HG02840 (cell line): ENCODE data around the gene UNC45A.

Experiments used
- ATAC-seq: cut with Tn5 transposase; IDR thresholded peaks from one replicate; pipeline ENCODE4 v1.9.1; 2021; ENCODE audit warnings: mild to moderate bottlenecking, moderate library complexity, moderate number of reproducible peaks; ENCODE audit not compliant: unreplicated experiment, low FRiP score

UNC45A gene

GRCh38 chr15:90959894-90960293, 24.8 kb downstream of the UNC45A start:
- ATAC-seq, result no peak

DNA sequence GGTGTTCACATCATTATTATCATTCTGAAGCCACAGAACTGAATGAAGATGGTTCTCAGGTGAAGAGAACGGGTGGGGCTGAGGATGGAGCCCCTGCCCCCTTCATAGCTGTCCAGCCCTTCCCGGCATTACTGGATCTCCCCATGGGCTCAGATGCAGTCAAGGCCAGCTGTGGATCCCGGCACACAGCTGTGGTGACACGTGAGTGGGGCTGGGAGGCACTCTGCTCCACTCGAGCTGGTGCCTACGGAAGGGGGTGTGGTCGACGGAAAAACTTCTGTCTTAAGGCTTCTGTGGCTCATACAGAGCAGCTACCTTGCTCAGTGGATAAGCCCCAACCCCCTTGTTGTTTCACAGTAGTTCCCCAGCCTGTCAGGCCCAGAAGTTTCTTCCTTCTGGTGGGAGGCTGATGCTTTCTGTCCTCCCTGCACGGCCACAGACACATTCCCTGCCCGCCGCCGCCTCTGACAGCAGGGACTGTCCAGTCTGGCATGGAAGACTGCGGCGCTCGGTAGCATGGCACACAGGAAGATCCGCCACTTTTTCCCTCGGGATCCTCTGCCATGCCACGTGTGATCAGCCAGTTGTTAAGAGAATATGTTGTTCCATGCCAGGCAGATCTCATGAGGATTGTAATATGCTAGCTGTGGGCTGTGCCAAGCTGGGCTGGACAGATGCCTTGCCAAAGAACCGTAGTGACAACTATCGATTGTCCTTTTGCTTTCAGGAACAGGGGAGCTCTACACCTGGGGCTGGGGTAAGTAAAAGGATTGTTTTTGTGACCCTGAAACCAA, 25.4 kb downstream of the UNC45A start:
- no peak for ATAC-seq

GRCh38 chr15:90962021-90962420, 26.9 kb downstream of the UNC45A start:
- no peak for ATAC-seq

GRCh38 chr15:90966262-90966661, 31.2 kb downstream of the UNC45A start:
- no peak for ATAC-seq

GRCh38 chr15:90967206-90967605, 32.1 kb downstream of the UNC45A start:
- no peak for ATAC-seq

GRCh38 chr15:90968434-90968833, 33.3 kb downstream of the UNC45A start:
- ATAC-seq, result no peak

DNA sequence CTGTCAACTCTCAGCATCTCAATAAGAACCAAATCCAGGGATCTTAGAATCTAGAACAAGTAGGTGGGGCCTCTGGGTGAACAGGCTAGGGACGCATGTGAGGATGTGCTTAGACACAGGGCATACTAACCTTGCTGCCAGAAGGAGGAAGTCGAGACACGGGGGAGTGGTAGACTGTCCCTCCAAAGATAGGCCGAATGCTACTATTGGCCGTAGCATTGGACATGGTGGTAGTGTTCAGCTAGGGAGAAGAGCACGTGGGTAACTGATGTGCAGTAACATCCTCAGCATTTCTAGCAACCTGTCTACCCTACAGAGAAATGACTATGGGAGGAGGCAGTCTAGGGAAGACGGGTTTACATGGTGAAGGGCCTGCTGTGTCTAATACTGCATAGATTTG, 35.2 kb downstream of the UNC45A start:
- ATAC-seq, result no peak

- ATAC-seq, result no peak
These were observed 37.0 kb downstream of the UNC45A start for GRCh38 chr15:90972133-90972532.

DNA sequence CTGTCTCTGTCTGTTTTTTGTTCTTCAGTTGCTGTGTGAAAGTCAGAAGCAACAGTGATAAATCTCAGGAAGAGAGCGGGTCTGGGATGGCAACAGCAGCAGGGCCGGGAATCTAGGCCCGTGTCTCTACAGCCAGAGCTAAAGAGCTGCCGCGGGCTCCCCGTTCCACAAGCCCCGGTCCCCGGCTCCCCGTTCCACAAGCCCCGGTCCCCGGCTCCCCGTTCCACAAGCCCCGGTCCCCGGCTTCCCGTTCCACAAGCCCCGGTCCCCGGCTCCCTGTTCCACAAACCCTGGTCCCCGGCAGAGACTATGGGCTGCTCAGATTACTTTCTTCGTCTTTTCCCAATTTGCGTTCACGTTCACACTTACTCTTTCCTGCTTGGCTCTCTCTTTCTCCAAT, 39.1 kb downstream of the UNC45A start:
- no peak for ATAC-seq

GRCh38 chr15:90979582-90979981, 44.5 kb downstream of the UNC45A start:
- ATAC-seq, result no peak

- ATAC-seq, result no peak
These were observed 46.6 kb downstream of the UNC45A start for GRCh38 chr15:90981681-90982080.

GRCh38 chr15:90982135-90982534, 47.0 kb downstream of the UNC45A start:
- ATAC-seq, result no peak

GRCh38 chr15:90986790-90987507, 51.9 kb downstream of the UNC45A start:
- no peak for ATAC-seq

GRCh38 chr15:90987561-90988141, 52.6 kb downstream of the UNC45A start:
- no peak for ATAC-seq

DNA sequence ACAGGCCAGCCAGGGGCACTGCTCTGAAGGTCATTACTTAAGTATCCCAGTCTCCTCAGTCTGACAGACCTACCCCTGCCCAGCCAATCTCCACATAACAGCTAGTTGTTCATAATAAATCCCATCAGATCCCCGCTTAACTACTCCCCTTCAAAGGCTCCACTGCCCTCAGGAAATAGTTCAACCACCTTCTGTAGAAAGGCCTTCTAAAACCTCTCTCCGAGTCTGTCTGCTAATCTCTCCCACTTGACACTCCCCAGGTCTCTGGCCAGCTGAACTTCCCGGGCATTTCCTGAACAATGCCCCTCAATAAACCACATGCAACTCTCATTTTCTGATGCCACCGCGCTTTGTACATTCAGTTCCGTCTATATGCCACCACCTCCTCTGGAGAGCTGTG, 53.2 kb downstream of the UNC45A start:
- ATAC-seq, result no peak

DNA sequence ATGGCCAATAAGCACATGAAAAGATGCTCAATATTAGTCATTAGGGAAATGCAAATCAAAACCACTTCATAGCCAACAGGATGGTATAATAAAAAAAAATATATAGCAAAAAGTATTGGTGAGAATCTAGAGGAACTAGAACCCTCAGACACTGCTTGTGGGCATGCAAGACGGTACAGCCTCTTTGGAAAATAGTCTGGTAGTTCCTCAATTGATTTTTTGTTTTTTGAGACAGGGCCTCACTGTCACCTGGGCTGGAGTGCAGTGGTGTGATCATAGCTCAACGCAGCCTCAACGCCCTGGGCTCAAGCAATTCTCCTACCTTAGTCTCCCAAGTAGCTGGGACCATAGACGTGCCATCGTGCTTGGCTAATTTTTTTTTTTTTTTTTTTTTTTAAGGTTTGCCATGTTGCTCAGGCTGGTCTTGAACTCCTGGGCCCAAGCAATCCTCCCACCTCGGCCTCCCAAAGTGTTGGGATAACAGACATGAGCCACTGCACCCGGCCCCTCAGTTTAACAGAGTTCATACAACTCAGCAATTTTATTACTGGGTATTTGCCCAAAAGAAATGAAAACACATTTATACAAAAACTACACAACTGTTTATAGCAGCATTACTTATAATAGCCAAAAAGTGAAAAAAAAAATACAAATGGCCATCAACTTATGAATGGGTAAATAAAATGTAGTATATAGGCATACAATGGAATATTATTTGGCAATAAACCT, 54.1 kb downstream of the UNC45A start:
- ATAC-seq, result no peak

- no peak for ATAC-seq
These were observed 55.4 kb downstream of the UNC45A start for GRCh38 chr15:90990446-90990845.

- no peak for ATAC-seq
These were observed 56.7 kb downstream of the UNC45A start for GRCh38 chr15:90991587-90992285.

DNA sequence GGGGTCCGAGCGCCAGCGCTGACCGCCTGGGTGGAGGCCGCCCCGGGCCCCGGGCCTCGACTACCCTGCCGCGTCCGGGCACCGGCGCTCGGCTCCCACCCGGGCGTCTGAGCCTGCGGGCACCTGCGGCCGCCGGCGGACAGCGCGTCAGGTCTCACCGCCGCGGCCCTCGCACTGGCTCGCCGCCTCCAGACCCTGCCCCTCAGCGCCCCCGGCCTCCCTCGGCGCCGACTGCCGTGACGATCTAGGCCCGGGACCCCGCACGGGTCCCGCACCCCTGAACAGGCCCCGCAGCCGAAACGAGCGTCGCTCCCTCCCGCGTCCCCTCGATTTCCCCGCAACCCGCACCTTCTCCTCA, 59.0 kb downstream of the UNC45A start:
- ATAC-seq, result peak; percentile 13
